WERI-Rb-1 (cell line): ENCODE results near the gene ZBTB18.

Source experiments
- DNase-seq: peaks from one replicate; pipeline ENCODE4 v3.0.0-alpha.2; 2020
- H3K27ac ChIP-seq: fragments of 250-450 bp; sonication (Bioruptor Pico); 2 replicates; pipeline ENCODE4 v1.5.1; 2020; ENCODE audit warnings: mild to moderate bottlenecking, moderate library complexity
- H3K27me3 ChIP-seq: fragments of 250-450 bp; sonication (Bioruptor Pico); 2 replicates; pipeline ENCODE4 v1.5.1; 2021; ENCODE audit warnings: mild to moderate bottlenecking, low read depth, moderate library complexity; ENCODE audit not compliant: insufficient read depth, severe bottlenecking
- H3K36me3 ChIP-seq: fragments of 250-450 bp; sonication (Bioruptor Pico); 2 replicates; pipeline ENCODE4 v1.5.1; 2020; ENCODE audit warnings: mild to moderate bottlenecking, moderate library complexity
- H3K4me3 ChIP-seq: 2 replicates; pipeline ENCODE4 v1.5.1; 2011; ENCODE audit warnings: low read depth, mild to moderate bottlenecking, control low read depth, low read length
- H3K9me3 ChIP-seq: fragments of 250-450 bp; sonication (Bioruptor Pico); 2 replicates; pipeline ENCODE4 v1.5.1; 2021; ENCODE audit warnings: mild to moderate bottlenecking, moderate library complexity; ENCODE audit not compliant: severe bottlenecking
- TF ChIP-seq, protein P1 (sequence below): IDR thresholded peaks from 2 replicates; pipeline ENCODE4 v1.5.1; 2011; ENCODE audit warnings: low read depth, mild to moderate bottlenecking, control low read depth, inconsistent platforms, low read length

The ZBTB18 gene

DNA sequence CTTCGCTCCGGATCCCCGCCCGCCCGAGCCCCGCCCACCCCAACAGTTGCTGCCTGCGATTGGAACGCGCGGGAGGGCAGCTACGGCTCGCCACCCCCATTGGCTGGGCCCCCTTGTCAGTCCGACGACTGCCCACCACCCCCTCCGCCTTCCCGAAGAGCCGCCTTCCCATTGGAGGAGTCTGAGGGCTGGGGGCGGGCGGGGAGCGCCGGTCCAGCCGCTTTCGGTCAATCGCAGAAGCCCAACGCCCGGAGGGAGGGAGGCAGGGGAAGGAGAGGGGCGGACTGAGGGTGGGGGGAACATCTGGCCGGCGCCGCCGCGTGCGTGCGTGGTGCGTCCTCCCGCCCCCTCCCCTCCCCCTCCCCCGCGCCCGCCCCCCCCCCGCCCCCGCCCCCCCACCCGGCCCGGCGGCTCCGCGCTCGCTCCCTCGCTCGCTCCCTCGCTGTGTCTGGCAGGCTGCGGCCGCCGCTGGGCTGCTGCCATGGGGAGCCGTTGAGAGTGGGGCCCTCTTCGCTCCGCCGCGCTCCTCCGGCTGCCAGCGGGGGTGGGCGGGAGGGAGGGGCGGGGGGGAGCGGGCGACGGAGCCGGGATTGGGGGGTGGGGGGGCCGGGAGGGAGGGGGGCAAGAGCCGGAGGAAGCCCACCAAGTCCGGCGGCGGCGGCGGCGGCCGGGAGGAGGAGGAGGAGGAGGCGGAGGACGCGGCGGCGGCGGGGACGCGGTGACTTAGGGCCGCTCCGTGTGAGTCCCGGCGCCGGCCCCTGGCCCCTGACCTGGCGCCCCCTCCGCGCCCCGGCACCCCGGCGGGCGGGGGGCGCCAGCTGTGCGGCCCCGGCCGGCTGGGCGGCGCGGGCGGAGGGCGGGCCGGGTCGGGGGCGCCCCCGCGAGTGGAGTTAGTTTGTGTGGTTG, 2.6 kb upstream of the ZBTB18 start:
- peak; percentile 100 for DNase-seq
- Histone ChIP-seq H3K27ac (no peak overlapping the region), H3K9me3 (no peaks in the 10 kb centered on the region), H3K36me3 (peaks cover 17% of the 10 kb centered on the region), H3K4me3 (peak overlapping the region; percentile 94), H3K27me3 (no peaks in the 10 kb centered on the region)
- TF ChIP-seq, protein P1, sequence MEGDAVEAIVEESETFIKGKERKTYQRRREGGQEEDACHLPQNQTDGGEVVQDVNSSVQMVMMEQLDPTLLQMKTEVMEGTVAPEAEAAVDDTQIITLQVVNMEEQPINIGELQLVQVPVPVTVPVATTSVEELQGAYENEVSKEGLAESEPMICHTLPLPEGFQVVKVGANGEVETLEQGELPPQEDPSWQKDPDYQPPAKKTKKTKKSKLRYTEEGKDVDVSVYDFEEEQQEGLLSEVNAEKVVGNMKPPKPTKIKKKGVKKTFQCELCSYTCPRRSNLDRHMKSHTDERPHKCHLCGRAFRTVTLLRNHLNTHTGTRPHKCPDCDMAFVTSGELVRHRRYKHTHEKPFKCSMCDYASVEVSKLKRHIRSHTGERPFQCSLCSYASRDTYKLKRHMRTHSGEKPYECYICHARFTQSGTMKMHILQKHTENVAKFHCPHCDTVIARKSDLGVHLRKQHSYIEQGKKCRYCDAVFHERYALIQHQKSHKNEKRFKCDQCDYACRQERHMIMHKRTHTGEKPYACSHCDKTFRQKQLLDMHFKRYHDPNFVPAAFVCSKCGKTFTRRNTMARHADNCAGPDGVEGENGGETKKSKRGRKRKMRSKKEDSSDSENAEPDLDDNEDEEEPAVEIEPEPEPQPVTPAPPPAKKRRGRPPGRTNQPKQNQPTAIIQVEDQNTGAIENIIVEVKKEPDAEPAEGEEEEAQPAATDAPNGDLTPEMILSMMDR: no peak

DNA sequence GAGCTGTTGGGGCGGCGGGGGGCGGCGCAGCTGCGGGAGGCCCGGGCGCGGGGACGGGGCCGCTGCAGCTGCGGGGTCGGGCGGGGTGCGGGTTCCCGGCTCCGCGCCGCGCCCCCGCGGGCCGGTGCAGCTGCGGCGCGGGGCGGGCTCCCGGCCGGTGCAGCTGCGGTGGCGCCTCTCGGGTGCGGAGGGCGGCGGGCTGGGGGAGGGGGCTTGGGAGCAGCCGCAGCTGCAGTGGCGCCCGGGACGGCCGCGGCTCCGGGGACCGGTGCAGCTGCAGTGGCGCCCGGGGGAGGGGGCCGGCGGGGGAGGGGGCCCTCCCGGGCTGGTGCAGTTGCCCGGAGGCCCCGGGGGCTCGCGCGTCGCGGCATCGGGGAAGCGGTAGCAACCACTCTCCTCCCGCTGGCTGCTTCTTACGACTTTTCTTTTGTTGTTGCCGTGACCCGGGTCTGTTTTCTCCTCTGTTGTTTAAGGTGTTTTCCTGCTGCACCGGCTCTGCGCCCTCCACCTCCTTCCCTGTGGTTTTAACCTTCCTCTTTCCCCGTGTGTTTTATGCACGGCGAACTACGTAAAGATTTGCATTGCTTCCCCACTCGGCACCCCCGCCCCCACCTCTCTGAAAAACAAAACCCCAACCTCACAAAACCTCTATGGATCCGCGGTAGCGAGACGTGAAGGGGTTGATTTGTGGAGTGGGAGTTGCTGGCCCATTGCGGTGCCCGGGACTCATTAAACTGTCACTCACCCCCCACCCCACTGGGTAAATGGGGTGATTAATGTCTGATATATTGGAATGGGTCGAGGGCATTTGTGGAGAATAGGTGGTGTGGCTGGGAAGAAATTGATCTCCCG, 1.7 kb upstream of the ZBTB18 start:
- H3K27me3 ChIP-seq: no peaks in the 10 kb centered on the region
- H3K9me3 ChIP-seq: no peaks in the 10 kb centered on the region
- TF ChIP-seq, protein P1: no peak
- H3K27ac ChIP-seq: peak overlapping the region; percentile 95
- peak overlapping the region; percentile 94 for H3K4me3 ChIP-seq
- peak; percentile 56 for DNase-seq
- peaks cover 26% of the 10 kb centered on the region for H3K36me3 ChIP-seq

DNA sequence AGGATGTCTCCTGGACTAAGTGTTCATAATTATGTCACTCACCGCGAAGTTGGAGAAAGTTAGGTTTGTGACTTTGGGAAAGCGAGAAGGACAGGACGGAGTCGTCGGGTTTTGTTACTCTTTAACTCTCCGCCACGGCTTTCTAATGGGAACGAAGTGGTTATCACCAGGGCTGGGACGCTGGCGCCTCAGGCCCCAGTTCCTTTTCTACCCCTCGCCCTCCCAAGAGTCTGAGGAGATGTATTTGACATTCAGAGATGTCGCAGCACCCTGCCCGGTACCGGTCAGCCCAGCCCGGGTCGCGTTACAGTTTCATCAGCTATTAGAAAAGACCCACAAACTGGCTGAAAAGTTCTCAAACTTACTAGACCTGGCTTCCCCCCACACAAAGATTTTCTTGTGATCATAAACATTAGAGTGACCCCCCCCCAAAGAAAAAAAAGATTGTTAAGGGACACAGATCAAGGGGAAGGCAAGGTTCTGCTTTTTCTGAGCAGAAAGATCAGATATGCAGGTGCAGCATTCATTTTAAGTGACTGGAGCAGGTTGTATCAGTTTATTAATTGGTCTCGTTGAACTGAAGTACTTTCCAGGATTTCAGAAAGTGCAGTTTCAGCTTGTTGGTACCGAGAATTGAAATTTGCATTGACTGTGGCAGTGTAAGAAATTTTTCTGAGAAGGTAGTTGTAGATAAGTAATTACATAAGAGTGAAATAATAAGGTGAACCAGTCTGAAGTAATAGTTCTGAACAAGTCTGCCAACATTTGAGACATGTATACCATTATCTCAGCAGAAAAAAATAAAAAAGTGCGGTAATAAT, 859 bp upstream of the ZBTB18 start:
- H3K36me3 ChIP-seq: peaks cover 33% of the 10 kb centered on the region
- H3K27ac ChIP-seq: peak overlapping the region; percentile 95
- peak overlapping the region; percentile 94 for H3K4me3 ChIP-seq
- no peak for DNase-seq
- no peaks in the 10 kb centered on the region for H3K27me3 ChIP-seq
- H3K9me3 ChIP-seq: no peaks in the 10 kb centered on the region
- TF ChIP-seq, protein P1: no peak

DNA sequence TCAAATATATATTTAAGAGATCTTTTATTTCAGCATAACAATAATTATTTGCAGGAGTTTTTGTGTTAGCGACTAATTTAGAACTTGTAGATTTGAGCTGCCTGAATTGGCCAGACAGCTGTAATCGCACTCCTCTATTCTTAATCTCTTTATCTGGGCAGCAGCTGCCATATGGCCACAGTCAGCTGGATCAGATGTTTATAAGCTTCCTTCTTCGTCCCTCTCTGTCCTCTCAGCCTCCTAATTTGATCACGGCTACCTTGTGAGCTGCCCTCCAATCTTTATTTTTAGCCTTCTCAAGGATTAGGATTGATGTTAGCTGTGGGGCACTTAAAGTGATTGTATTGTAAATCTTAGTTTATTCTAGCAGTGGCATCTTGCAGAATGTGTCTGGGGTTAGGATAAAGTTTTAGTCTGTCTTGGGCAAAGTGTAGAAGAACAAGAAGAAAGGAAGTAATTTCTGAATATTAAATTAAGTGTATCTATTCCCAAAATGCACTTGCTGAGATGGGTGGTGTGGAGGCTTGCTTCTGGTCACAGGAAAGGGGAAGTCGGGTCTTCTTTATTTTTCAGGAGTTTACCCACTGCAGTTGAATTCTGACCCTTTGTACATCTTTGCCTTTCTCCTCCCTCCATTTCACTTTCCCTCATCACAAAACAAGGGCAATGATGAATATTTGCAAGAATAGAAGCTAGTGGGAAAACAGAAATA, 1.1 kb downstream of the ZBTB18 start:
- Histone ChIP-seq H3K27ac (peak overlapping the region; percentile 95), H3K36me3 (peaks cover 50% of the 10 kb centered on the region), H3K4me3 (peak overlapping the region; percentile 94), H3K9me3 (no peaks in the 10 kb centered on the region), H3K27me3 (no peaks in the 10 kb centered on the region)
- DNase-seq: peak; percentile 91
- TF ChIP-seq, protein P1: no peak

DNA sequence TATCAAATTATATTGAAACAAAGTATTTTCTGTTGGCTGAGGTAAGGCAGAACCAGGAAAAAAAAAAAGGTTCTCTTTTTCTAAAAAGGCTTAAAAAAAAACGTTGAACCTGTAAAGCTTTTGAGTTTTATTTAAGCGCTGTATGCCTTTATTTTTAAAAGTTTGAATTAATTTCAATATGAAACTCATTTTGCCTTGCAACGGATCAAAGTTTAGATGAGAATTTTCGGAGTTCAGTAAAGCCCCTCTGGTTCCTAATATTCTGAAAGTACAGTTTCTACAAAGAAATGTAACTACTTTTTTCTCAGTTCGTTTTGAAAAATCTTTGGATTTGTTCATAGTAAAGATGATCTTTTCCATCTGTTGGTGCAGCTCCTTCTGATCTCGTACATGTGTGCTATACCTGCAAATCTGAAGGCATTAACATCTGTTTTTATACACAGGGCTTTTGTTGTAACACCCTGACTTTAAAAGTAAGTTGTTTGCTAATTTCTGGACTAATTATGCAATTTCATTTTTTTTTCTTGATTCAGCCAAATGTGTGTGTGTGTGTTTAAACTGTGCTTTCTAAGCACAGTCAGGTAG, 1.7 kb downstream of the ZBTB18 start:
- no peaks in the 10 kb centered on the region for H3K27me3 ChIP-seq
- no peaks in the 10 kb centered on the region for H3K9me3 ChIP-seq
- H3K27ac ChIP-seq: peak overlapping the region; percentile 91
- TF ChIP-seq, protein P1: no peak
- H3K36me3 ChIP-seq: peaks cover 56% of the 10 kb centered on the region
- DNase-seq: no peak
- peak overlapping the region; percentile 73 for H3K4me3 ChIP-seq
